IMR-90 (cell line): ENCODE data around the gene MTA1. TPM values are rescaled to one million over a fixed set of nuclear protein-coding genes. Genes with fewer than 3 reads are reported as not detected.
A peak's percentile ranks its signal among the peaks of the same experiment; 100 is the strongest.

Experiments
- ATAC-seq: fragments of 200-7000 bp; cut with Tn5 transposase; 2 replicates; pipeline ENCODE4 v1.9.1; 2020; ENCODE audit warnings: low read depth, mild to moderate bottlenecking, moderate library complexity
- BruUV-seq: library from RNA; stranded (reverse); fragments of 400-500 nt; replicated peaks from 2 replicates; lab custom pipeline; 2021; lab: Mats Ljungman, UMichigan
- CTCF ChIA-PET: fragments of 300-600 bp; formaldehyde crosslinking; extraction: SDS; loops from one replicate; lab custom pipeline; 2021; ENCODE audit warnings: antibody characterized with exemption; lab: Yijun Ruan, JAX
- POLR2A ChIA-PET: fragments of 300-600 bp; sonication (Branson Sonifier 250); formaldehyde crosslinking; loops from one replicate; lab custom pipeline; 2022; ENCODE audit warnings: antibody characterized with exemption; ENCODE audit not compliant: unreplicated experiment; lab: Charles Lee
- DNase-seq: peaks from one replicate; pipeline ENCODE4 v3.0.0; 2013
- H2AFZ ChIP-seq: replicated peaks from 2 replicates; pipeline ENCODE3; 2013; ENCODE audit warnings: low read length, mild to moderate bottlenecking; ENCODE audit not compliant: poor library complexity
- H2AK5ac ChIP-seq: 2 replicates; pipeline ENCODE4 v1.6.1; 2013; ENCODE audit warnings: low read depth, low read length, inconsistent platforms
- H2AK9ac ChIP-seq: replicated peaks from 2 replicates; pipeline ENCODE3; 2013; ENCODE audit warnings: mild to moderate bottlenecking, low read depth, low read length, moderate library complexity; ENCODE audit not compliant: poor library complexity
- H2BK120ac ChIP-seq: 2 replicates; pipeline ENCODE4 v1.6.1; 2013; ENCODE audit warnings: low read depth, low read length, inconsistent platforms
- H2BK15ac ChIP-seq: 3 replicates; pipeline ENCODE4 v1.6.1; 2013; ENCODE audit warnings: low read depth, low read length, inconsistent platforms
- H2BK20ac ChIP-seq: 2 replicates; pipeline ENCODE4 v1.6.1; 2013; ENCODE audit warnings: low read depth, mild to moderate bottlenecking, inconsistent platforms, low read length, moderate library complexity
- H2BK5ac ChIP-seq: 2 replicates; pipeline ENCODE4 v1.6.1; 2013; ENCODE audit warnings: mild to moderate bottlenecking, low read depth, low read length, inconsistent platforms; ENCODE audit not compliant: poor library complexity, severe bottlenecking
- H3K14ac ChIP-seq: replicated peaks from 2 replicates; pipeline ENCODE4 v1.6.1; 2013; ENCODE audit warnings: low read depth, low read length, inconsistent platforms
- H3K18ac ChIP-seq: 2 replicates; pipeline ENCODE4 v1.6.1; 2013; ENCODE audit warnings: low read depth, low read length, control low read depth
- H3K23ac ChIP-seq: 2 replicates; pipeline ENCODE4 v1.6.1; 2013; ENCODE audit warnings: low read depth, low read length, inconsistent platforms
- H3K27ac ChIP-seq: 2 replicates; pipeline ENCODE4 v1.5.1; 2013; ENCODE audit warnings: mild to moderate bottlenecking, control low read depth, low read length; ENCODE audit not compliant: insufficient read depth
- H3K27me3 ChIP-seq: 2 replicates; pipeline ENCODE4 v1.6.1; 2013; ENCODE audit warnings: low read length; ENCODE audit not compliant: control insufficient read depth, insufficient read depth
- H3K36me3 ChIP-seq: 2 replicates; pipeline ENCODE4 v1.6.1; 2013; ENCODE audit warnings: low read length, mixed read lengths; ENCODE audit not compliant: control insufficient read depth, insufficient read depth
- H3K4ac ChIP-seq: 2 replicates; pipeline ENCODE4 v1.6.1; 2013; ENCODE audit warnings: low read depth, low read length, inconsistent platforms
- H3K4me1 ChIP-seq: 2 replicates; pipeline ENCODE4 v1.6.1; 2013; ENCODE audit warnings: low read length, mixed read lengths; ENCODE audit not compliant: control insufficient read depth, insufficient read depth
- H3K4me2 ChIP-seq: 2 replicates; pipeline ENCODE4 v1.6.1; 2013; ENCODE audit warnings: low read depth, mild to moderate bottlenecking, control low read depth, low read length, moderate library complexity
- H3K4me3 ChIP-seq: 2 replicates; pipeline ENCODE4 v1.5.1; 2013; ENCODE audit warnings: low read depth, mild to moderate bottlenecking, control low read depth, low read length, moderate library complexity; ENCODE audit not compliant: insufficient read depth
- H3K56ac ChIP-seq: 2 replicates; pipeline ENCODE4 v1.6.1; 2013; ENCODE audit warnings: low read length, inconsistent platforms; ENCODE audit not compliant: insufficient read depth; ENCODE audit errors: extremely low read depth
- H3K79me1 ChIP-seq, 2 experiments: 2 replicates each; pipeline ENCODE4 v1.6.1; 2013; ENCODE audit warnings: low read length in 2 of 2, inconsistent platforms in 1 of 2, low read depth in 1 of 2
- H3K9ac ChIP-seq: 2 replicates; pipeline ENCODE4 v1.6.1; 2013; ENCODE audit warnings: low read depth, low read length, control low read depth
- H3K9me1 ChIP-seq: 2 replicates; pipeline ENCODE4 v1.6.1; 2013; ENCODE audit warnings: low read length, inconsistent platforms; ENCODE audit not compliant: insufficient read depth
- H3K9me3 ChIP-seq: 2 replicates; pipeline ENCODE4 v1.6.1; 2013; ENCODE audit warnings: low read length; ENCODE audit not compliant: control insufficient read depth, insufficient read depth
- H4K20me1 ChIP-seq: 2 replicates; pipeline ENCODE4 v1.6.1; 2013; ENCODE audit warnings: low read length, inconsistent platforms; ENCODE audit not compliant: insufficient read depth
- H4K5ac ChIP-seq: 2 replicates; pipeline ENCODE4 v1.6.1; 2013; ENCODE audit warnings: mild to moderate bottlenecking, low read depth, low read length, control low read depth
- H4K8ac ChIP-seq, 2 experiments: 2 replicates each; pipeline ENCODE4 v1.6.1; 2013; ENCODE audit warnings: low read depth in 2 of 2, low read length in 2 of 2, control low read depth in 1 of 2, inconsistent platforms in 1 of 2
- H4K91ac ChIP-seq: 2 replicates; pipeline ENCODE4 v1.6.1; 2013; ENCODE audit warnings: low read depth, low read length, inconsistent platforms; ENCODE audit not compliant: insufficient read depth
- BHLHE40 ChIP-seq: fragments of 150-350 bp; IDR thresholded peaks from 2 replicates; pipeline ENCODE4 v1.6.1; 2016; ENCODE audit warnings: mild to moderate bottlenecking, low read depth, low read length
- CTCF ChIP-seq: conservative IDR thresholded peaks from 2 replicates; pipeline ENCODE4 v1.5.1; 2012; ENCODE audit warnings: mild to moderate bottlenecking, low read depth, low read length, improper control_type of control experiment
- ELK1 ChIP-seq: fragments of 150-350 bp; IDR thresholded peaks from 2 replicates; pipeline ENCODE4 v1.6.1; 2016; ENCODE audit warnings: low read depth, mild to moderate bottlenecking, low read length, moderate library complexity, borderline replicate concordance
- FOS ChIP-seq: fragments of 150-350 bp; IDR thresholded peaks from 2 replicates; pipeline ENCODE4 v1.6.1; 2016; ENCODE audit warnings: low read depth, low read length
- MAFK ChIP-seq: IDR thresholded peaks from 2 replicates; pipeline ENCODE4 v1.6.1; 2012; ENCODE audit warnings: low read depth, low read length, improper control_type of control experiment
- MAZ ChIP-seq: IDR thresholded peaks from 2 replicates; pipeline ENCODE4 v1.6.1; 2012; ENCODE audit warnings: low read depth, mild to moderate bottlenecking, low read length, improper control_type of control experiment, moderate library complexity, borderline replicate concordance
- MXI1 ChIP-seq: IDR thresholded peaks from 2 replicates; pipeline ENCODE4 v1.6.1; 2012; ENCODE audit warnings: low read depth, mild to moderate bottlenecking, low read length, moderate library complexity, borderline replicate concordance
- NFE2L2 ChIP-seq: fragments of 150-350 bp; IDR thresholded peaks from 2 replicates; pipeline ENCODE4 v1.6.1; 2016; ENCODE audit warnings: low read depth, mild to moderate bottlenecking, low read length
- POLR2A ChIP-seq: IDR thresholded peaks from 2 replicates; pipeline ENCODE4 v1.6.1; 2012; ENCODE audit warnings: mild to moderate bottlenecking, low read depth, low read length
- RCOR1 ChIP-seq: IDR thresholded peaks from 2 replicates; pipeline ENCODE4 v1.6.1; 2012; ENCODE audit warnings: mild to moderate bottlenecking, low read length, improper control_type of control experiment; ENCODE audit not compliant: insufficient replicate concordance
- RFX5 ChIP-seq: IDR thresholded peaks from 2 replicates; pipeline ENCODE4 v1.8.0; 2012; ENCODE audit warnings: low read depth, mild to moderate bottlenecking, low read length, moderate library complexity
- SMC3 ChIP-seq: fragments of 150-350 bp; IDR thresholded peaks from 2 replicates; pipeline ENCODE4 v1.6.1; 2016; ENCODE audit warnings: low read depth, mild to moderate bottlenecking, antibody characterized with exemption, low read length, moderate library complexity
- WGBS, 2 experiments: methylation state at CpG; one replicate each; pipeline versions ENCODE4 v1.1.5 to v1.1.7; 2013; ENCODE audit warnings: missing lambda C conversion rate in 2 of 2; ENCODE audit not compliant: insufficient read length in 1 of 2; ENCODE audit errors: extremely low coverage in 2 of 2; 5-methylcytosine and 5-hydroxymethylcytosine counted together
- dilution Hi-C: fragments of 300-500 bp; cut with HindIII; formaldehyde crosslinking; loops from one replicate; pipeline ENCODE4 v1.14.3; 2018; ENCODE audit warnings: low sequenced_read_pairs; ENCODE audit not compliant: unreplicated experiment
- in situ Hi-C: fragments of 300-500 bp; cut with MboI; formaldehyde crosslinking; loops from 3 replicates; pipeline ENCODE4 v1.14.3; 2019; ENCODE audit warnings: low sequenced_read_pairs, inconsistent platforms, mixed read lengths
- intact Hi-C: fragments of 100-400 bp; cut with micrococcal nuclease; formaldehyde crosslinking; loops from 2 replicates; pipeline ENCODE4 v1.10.0; 2022
- polyA plus RNA-seq, 3 experiments: library from polyadenylated mRNA; depleted of rRNA; stranded (reverse); fragments of >200 nt; gene quantifications; 2 replicates each; pipeline ENCODE4 v1.2.3, GENCODE V29; 2012; ENCODE audit warnings: low replicate concordance in 1 of 3
- total RNA-seq: library from RNA; depleted of rRNA; stranded (reverse); fragments of >200 nt; gene quantifications from 2 replicates; pipeline ENCODE4 v1.2.3, GENCODE V29; 2012

MTA1 gene
- total and polyA plus RNA-seq, 2 of the 4 experiments (the other 2 are of a cell fraction): 21.5 to 61.6 TPM

- no peak overlapping the region for H2BK15ac ChIP-seq
- H3K4me2 ChIP-seq: no peak overlapping the region
- no peak overlapping the region for H3K4me3 ChIP-seq
- in situ Hi-C loops (no loop called here), intact Hi-C loops (no loop called here), dilution Hi-C loops (no loop called here)
- no peak for ATAC-seq
- no peak overlapping the region for H3K27ac ChIP-seq
- H3K27me3 ChIP-seq: no peaks in the 10 kb centered on the region
- no peak overlapping the region for H4K91ac ChIP-seq
- no CpG with 5 or more reads among the region's 2 CpGs for WGBS, 2 experiments
- H2BK20ac ChIP-seq: no peak overlapping the region
- H4K5ac ChIP-seq: no peak overlapping the region
- peak overlapping the region; percentile 26 for H2AK9ac ChIP-seq
- TF ChIP-seq BHLHE40 (no peak), MAZ (no peak), SMC3 (no peak), FOS (no peak), CTCF (no peak), MXI1 (no peak), MAFK (no peak), ELK1 (no peak), RCOR1 (no peak), RFX5 (no peak), POLR2A (no peak), NFE2L2 (no peak)
- H3K9me1 ChIP-seq: peaks cover 3% of the 10 kb centered on the region; the same call in 1 of the 2 replicates
- no peaks in the 10 kb centered on the region; the same call in 1 of the 2 replicates for H4K20me1 ChIP-seq
- H2BK5ac ChIP-seq: no peak overlapping the region
- H2AFZ ChIP-seq: no peak overlapping the region
- no peak overlapping the region for H4K8ac ChIP-seq
- ChIA-PET CTCF (no interaction called here), POLR2A (no interaction called here)
- H3K36me3 ChIP-seq: no peaks in the 10 kb centered on the region
- H3K4me1 ChIP-seq: peaks cover 5% of the 10 kb centered on the region
- H3K18ac ChIP-seq: no peak overlapping the region
- no peak overlapping the region for H3K9ac ChIP-seq
- H3K9me3 ChIP-seq: no peaks in the 10 kb centered on the region
- H3K79me1 ChIP-seq: peaks cover 0 to 2% of the 10 kb centered on the region in 2 experiments; a peak in 3 of 4 replicates
- BruUV-seq: no TSS peak
- H3K4ac ChIP-seq: no peak overlapping the region
- DNase-seq: no peak
- no peak overlapping the region for H3K56ac ChIP-seq
- H2BK120ac ChIP-seq: no peak overlapping the region
- no peak overlapping the region for H3K23ac ChIP-seq
- no peak overlapping the region for H3K14ac ChIP-seq
- H2AK5ac ChIP-seq: no peak overlapping the region
These were observed 6.1 kb upstream of the MTA1 start for GRCh38 chr14:105413544-105413886.
